Neural crest cell (in vitro differentiated cells): ENCODE measurements around the gene ORC3. TPM values are rescaled to one million over a fixed set of nuclear protein-coding genes. Genes with fewer than 3 reads are reported as not detected.

Experiments
- DNase-seq: peaks from one replicate; pipeline ENCODE4 v3.0.0; 2021; ENCODE audit warnings: low read depth, mixed read lengths, low spot score
- H3K27ac Mint-ChIP-seq: one replicate; pipeline ENCODE4 v1.8.0; 2021; ENCODE audit warnings: mild to moderate bottlenecking, mixed read lengths; ENCODE audit not compliant: unreplicated experiment
- H3K27me3 Mint-ChIP-seq: 2 replicates; pipeline ENCODE4 v1.8.0; 2021; ENCODE audit warnings: low read depth, mild to moderate bottlenecking, mixed read lengths
- H3K36me3 Mint-ChIP-seq: 2 replicates; pipeline ENCODE4 v1.8.0; 2021; ENCODE audit warnings: low read depth, mild to moderate bottlenecking, mixed read lengths
- H3K4me1 Mint-ChIP-seq: 2 replicates; pipeline ENCODE4 v1.8.0; 2021; ENCODE audit warnings: mixed read lengths
- H3K4me3 Mint-ChIP-seq: one replicate; pipeline ENCODE4 v1.8.0; 2021; ENCODE audit warnings: mild to moderate bottlenecking, mixed read lengths
- H3K9me3 Mint-ChIP-seq: 2 replicates; pipeline ENCODE4 v1.8.0; 2021; ENCODE audit warnings: mixed read lengths
- total RNA-seq: library from RNA; stranded (reverse); gene quantifications from 2 replicates; pipeline ENCODE4 v1.2.1, GENCODE V29; 2021
- TF ChIP-seq, protein P1 (sequence below): fragments of 200-600 bp; sonication (generic); conservative IDR thresholded peaks from 2 replicates; pipeline ENCODE4 v1.5.0; 2021; ENCODE audit warnings: antibody characterized with exemption, mild to moderate bottlenecking

ORC3 gene
- total RNA-seq, 1 donor from 2014 or later: 37.3 TPM

DNA sequence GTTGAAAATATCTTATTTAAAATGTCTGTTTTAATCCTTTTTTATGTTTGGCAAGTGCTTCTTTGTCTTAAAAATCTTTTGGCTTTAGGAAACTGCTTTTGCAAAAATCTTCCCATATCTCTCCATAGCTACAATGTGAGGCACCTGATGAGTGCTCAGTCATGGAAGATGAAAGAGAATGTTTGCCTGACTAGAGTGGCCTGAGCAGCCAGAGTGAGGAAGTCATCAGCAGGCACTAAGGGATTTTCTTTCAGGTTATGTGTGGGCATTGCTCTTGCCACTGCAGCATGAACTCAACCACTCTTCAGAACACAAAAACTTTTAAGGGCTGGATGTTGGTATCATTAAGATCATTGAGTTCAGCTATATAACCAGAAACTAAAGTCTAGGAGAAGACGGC, 64.2 kb downstream of the ORC3 start:
- no peak overlapping the region for H3K4me3 Mint-ChIP-seq
- no peaks in the 10 kb centered on the region for H3K4me1 Mint-ChIP-seq
- H3K36me3 Mint-ChIP-seq: peaks cover 5% of the 10 kb centered on the region
- TF ChIP-seq, protein P1, sequence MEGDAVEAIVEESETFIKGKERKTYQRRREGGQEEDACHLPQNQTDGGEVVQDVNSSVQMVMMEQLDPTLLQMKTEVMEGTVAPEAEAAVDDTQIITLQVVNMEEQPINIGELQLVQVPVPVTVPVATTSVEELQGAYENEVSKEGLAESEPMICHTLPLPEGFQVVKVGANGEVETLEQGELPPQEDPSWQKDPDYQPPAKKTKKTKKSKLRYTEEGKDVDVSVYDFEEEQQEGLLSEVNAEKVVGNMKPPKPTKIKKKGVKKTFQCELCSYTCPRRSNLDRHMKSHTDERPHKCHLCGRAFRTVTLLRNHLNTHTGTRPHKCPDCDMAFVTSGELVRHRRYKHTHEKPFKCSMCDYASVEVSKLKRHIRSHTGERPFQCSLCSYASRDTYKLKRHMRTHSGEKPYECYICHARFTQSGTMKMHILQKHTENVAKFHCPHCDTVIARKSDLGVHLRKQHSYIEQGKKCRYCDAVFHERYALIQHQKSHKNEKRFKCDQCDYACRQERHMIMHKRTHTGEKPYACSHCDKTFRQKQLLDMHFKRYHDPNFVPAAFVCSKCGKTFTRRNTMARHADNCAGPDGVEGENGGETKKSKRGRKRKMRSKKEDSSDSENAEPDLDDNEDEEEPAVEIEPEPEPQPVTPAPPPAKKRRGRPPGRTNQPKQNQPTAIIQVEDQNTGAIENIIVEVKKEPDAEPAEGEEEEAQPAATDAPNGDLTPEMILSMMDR: no peak
- no peaks in the 10 kb centered on the region for H3K27me3 Mint-ChIP-seq
- DNase-seq: no peak
- H3K9me3 Mint-ChIP-seq: no peaks in the 10 kb centered on the region
- no peak overlapping the region for H3K27ac Mint-ChIP-seq

DNA sequence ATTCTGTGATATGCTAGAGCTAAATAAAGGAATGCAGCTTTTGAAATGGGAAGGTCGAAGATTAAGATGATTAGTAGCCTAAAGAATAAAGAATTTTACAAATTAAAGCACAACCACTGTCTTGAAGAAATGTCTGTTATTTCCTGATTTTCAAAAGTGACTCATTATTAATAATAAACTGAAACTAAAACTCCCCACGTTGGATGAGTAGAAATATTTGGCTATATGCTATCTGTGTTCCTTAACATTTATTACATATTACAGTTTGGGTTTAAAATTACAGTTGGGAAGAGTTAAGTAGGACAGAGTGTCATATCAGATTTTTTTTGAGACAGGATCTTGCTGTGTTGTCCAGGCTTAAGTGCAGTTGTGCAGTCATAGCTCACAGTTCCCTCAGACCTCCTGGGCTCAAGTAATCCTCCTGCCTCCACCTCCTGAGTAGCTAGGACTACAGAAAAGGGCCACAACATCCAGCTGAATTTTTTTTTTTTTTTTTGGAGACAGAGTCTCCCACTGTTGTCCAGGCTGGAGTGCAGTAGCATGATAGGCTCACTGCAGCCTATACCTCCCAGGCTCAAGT, 65.0 kb downstream of the ORC3 start:
- Mint-ChIP-seq H3K27me3 (no peaks in the 10 kb centered on the region), H3K9me3 (no peaks in the 10 kb centered on the region), H3K4me3 (no peak overlapping the region), H3K4me1 (no peaks in the 10 kb centered on the region), H3K36me3 (peaks cover 6% of the 10 kb centered on the region), H3K27ac (no peak overlapping the region)
- TF ChIP-seq, protein P1: no peak
- DNase-seq: no peak

DNA sequence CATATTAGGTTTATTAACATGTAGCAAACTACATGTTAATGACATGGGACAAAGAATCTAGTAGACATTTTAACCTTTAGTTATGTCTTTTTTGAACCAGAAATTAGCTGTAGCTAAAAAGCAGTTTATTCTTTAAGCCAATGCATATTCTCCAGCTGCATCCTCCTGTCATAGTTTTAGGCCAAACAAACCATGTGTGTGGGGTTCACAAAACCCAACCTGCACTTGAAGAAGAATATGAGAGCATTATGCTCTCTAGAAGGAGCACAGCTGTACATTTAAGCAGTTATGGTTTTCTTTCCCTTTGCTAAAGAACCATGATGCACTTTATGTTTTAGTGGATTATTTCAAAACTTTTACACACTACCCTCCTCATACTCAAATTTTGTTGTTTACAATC, 65.9 kb downstream of the ORC3 start:
- TF ChIP-seq, protein P1: no peak
- no peaks in the 10 kb centered on the region for H3K9me3 Mint-ChIP-seq
- no peaks in the 10 kb centered on the region for H3K4me1 Mint-ChIP-seq
- no peaks in the 10 kb centered on the region for H3K27me3 Mint-ChIP-seq
- H3K27ac Mint-ChIP-seq: no peak overlapping the region
- peaks cover 8% of the 10 kb centered on the region for H3K36me3 Mint-ChIP-seq
- H3K4me3 Mint-ChIP-seq: no peak overlapping the region
- DNase-seq: no peak

DNA sequence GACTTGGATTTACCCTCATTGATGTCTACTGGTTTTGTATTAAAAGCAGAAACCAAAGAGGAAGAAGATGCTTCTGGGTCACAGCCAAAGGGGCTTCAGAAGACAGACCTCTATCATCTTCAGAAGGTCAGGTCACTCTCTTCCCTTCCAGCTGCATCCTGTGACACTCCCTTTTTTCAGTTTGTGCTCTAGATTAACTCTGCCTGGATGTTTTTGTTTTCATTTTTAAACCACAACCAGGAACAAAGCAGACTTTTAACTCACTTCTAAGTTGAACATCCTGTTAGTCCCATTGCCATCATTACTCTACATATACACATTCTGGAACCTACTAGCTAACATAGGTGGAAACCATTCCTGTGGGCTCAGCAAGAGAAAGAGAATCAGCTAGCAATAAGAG, 66.9 kb downstream of the ORC3 start:
- Mint-ChIP-seq H3K4me3 (no peak overlapping the region), H3K27ac (no peak overlapping the region), H3K4me1 (no peaks in the 10 kb centered on the region), H3K27me3 (no peaks in the 10 kb centered on the region), H3K36me3 (peaks cover 11% of the 10 kb centered on the region), H3K9me3 (no peaks in the 10 kb centered on the region)
- no peak for DNase-seq
- TF ChIP-seq, protein P1: no peak

DNA sequence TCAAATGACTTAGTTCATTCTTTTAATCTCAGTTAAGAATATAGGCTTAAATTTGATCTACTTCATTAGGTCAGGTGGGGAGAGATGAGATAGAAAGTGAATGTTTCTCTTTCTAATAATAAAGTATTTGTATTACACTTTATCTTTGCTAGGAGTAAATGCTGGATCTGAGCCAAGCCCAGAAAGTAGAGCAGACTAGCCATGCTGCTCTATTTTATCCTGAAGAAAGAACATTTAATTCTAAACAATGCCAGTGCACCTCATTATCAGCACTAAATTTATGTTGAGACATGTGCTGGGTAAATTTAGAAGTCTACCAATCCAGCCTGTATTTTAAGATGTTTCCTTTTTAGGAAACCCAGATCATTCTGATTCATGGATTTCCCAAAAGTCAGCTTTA, 68.6 kb downstream of the ORC3 start:
- Mint-ChIP-seq H3K4me3 (no peak overlapping the region), H3K27me3 (no peaks in the 10 kb centered on the region), H3K4me1 (peaks cover 2% of the 10 kb centered on the region), H3K27ac (no peak overlapping the region), H3K36me3 (peaks cover 11% of the 10 kb centered on the region), H3K9me3 (no peaks in the 10 kb centered on the region)
- no peak for DNase-seq
- TF ChIP-seq, protein P1: no peak
